ENCODE results near the gene SQSTM1. TPM values are rescaled to one million over a fixed set of nuclear protein-coding genes. Genes with fewer than 3 reads are reported as not detected.

The SQSTM1 gene
- total and polyA plus RNA-seq, 4 donors, result 152 to 404 (median 345) TPM

- Histone ChIP-seq H3K36me3 (ENCODE audit: control insufficient read depth in 1 of 2, insufficient read depth in 2 of 2, low read length in 1 of 2) (peaks cover 0 to 7% of the 10 kb centered on the region in 2 donors), H3K4me3 (ENCODE audit: low read length in 2 of 2) (no peak overlapping the region), H3K4me1 (ENCODE audit: control insufficient read depth in 1 of 2, insufficient read depth in 2 of 2, low read length in 2 of 2) (no peaks in the 10 kb centered on the region), H3K9me3 (ENCODE audit: control insufficient read depth, low read length) (no peaks in the 10 kb centered on the region), H3K27ac (ENCODE audit: low read depth in 1 of 2, low read length in 2 of 2) (no peak overlapping the region), H3K27me3 (ENCODE audit: control insufficient read depth in 1 of 2, insufficient read depth in 2 of 2, low read length in 1 of 2) (no peaks in the 10 kb centered on the region)
- intact Hi-C loops (cut with DNase I), result loop anchor here (5.0 to 10.0 kb wide), 3 partner anchors 35 to 123 kb away; no protein-coding TSS in a partner anchor
- DNase-seq (no peak), ATAC-seq (ENCODE audit: low FRiP score) (no peak)
- 95 to 96% methylated on average over 30 of the region's 30 CpGs for WGBS, 2 donors
Observed at GRCh38 chr5:179797741-179798140, 23.0 kb upstream of the SQSTM1 start.

DNA sequence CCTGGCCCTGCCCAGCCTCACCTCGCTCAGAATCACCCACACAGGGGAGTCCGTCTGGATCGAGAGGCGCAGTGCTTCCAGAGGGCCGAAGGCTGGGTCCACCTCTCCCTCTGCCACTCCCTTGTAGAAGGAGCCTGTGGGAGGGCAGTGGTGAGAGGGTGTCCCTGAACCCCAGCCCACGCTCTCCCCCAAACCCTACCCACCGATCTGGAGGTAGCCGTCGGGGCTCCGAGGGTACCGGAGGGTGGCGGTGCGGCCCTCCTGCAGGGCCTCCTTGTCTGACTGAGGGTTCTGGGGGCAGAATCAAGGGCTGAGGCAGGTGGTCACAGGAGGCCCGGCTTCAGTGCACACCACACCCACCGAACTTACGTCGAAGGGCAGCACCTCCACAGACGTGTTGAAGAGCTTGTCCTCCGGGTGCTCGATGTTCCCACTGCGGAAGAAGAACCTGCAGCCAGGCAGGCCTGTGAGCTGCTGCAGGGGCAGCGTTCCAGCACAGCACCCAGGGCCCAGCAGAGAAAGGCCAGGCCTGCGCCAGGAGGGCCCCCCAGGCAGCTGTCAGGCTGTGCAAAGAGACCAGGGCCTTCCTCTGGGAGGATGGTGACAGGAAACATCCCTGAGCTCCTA is 22.4 kb upstream of the SQSTM1 start:
- H3K9me3 ChIP-seq (ENCODE audit: control insufficient read depth, low read length), result no peaks in the 10 kb centered on the region
- H3K27ac ChIP-seq (ENCODE audit: low read depth in 1 of 2, low read length in 2 of 2), result no peak overlapping the region
- H3K36me3 ChIP-seq (ENCODE audit: control insufficient read depth in 1 of 2, insufficient read depth in 2 of 2, low read length in 1 of 2), result peaks cover 0 to 7% of the 10 kb centered on the region in 2 donors
- no peak for ATAC-seq (ENCODE audit: low FRiP score)
- 96% methylated on average over 23 of the region's 23 CpGs for WGBS, 2 donors
- no peaks in the 10 kb centered on the region for H3K4me1 ChIP-seq (ENCODE audit: control insufficient read depth in 1 of 2, insufficient read depth in 2 of 2, low read length in 2 of 2)
- no peak overlapping the region for H3K4me3 ChIP-seq (ENCODE audit: low read length in 2 of 2)
- peak in 1 of 2 donors; percentile 37 for DNase-seq
- H3K27me3 ChIP-seq (ENCODE audit: control insufficient read depth in 1 of 2, insufficient read depth in 2 of 2, low read length in 1 of 2), result no peaks in the 10 kb centered on the region
- intact Hi-C loops (cut with DNase I), result loop anchor here (5.0 to 10.0 kb wide), 3 partner anchors 36 to 123 kb away; no protein-coding TSS in a partner anchor

- Histone ChIP-seq H3K4me3 (ENCODE audit: low read length in 2 of 2) (no peak overlapping the region), H3K4me1 (ENCODE audit: control insufficient read depth in 1 of 2, insufficient read depth in 2 of 2, low read length in 2 of 2) (no peaks in the 10 kb centered on the region), H3K27ac (ENCODE audit: low read depth in 1 of 2, low read length in 2 of 2) (no peak overlapping the region), H3K36me3 (ENCODE audit: control insufficient read depth in 1 of 2, insufficient read depth in 2 of 2, low read length in 1 of 2) (peaks cover 0 to 7% of the 10 kb centered on the region in 2 donors), H3K9me3 (ENCODE audit: control insufficient read depth, low read length) (no peaks in the 10 kb centered on the region), H3K27me3 (ENCODE audit: control insufficient read depth in 1 of 2, insufficient read depth in 2 of 2, low read length in 1 of 2) (no peaks in the 10 kb centered on the region)
- ATAC-seq (ENCODE audit: low FRiP score) (no peak), DNase-seq (peak in 1 of 2 donors; percentile 45)
- intact Hi-C loops (cut with DNase I), result loop anchor here (5.0 to 10.0 kb wide), 3 partner anchors 37 to 124 kb away; no protein-coding TSS in a partner anchor
- 93 to 94% methylated on average over 36 of the region's 36 CpGs for WGBS, 2 donors
Observed at GRCh38 chr5:179798771-179799643, 21.7 kb upstream of the SQSTM1 start.

GRCh38 chr5:179799644-179799973 is 21.1 kb upstream of the SQSTM1 start:
- H3K4me3 ChIP-seq (ENCODE audit: low read length in 2 of 2), result no peak overlapping the region

GRCh38 chr5:179800071-179800695 is 20.5 kb upstream of the SQSTM1 start:
- ATAC-seq (ENCODE audit: low FRiP score) (no peak), DNase-seq (no peak)
- Histone ChIP-seq H3K4me3 (ENCODE audit: low read length in 2 of 2) (no peak overlapping the region), H3K36me3 (ENCODE audit: control insufficient read depth in 1 of 2, insufficient read depth in 2 of 2, low read length in 1 of 2) (peaks cover 0 to 7% of the 10 kb centered on the region in 2 donors), H3K4me1 (ENCODE audit: control insufficient read depth in 1 of 2, insufficient read depth in 2 of 2, low read length in 2 of 2) (peaks cover 0 to 2% of the 10 kb centered on the region in 2 donors), H3K9me3 (ENCODE audit: control insufficient read depth, low read length) (no peaks in the 10 kb centered on the region), H3K27ac (ENCODE audit: low read depth in 1 of 2, low read length in 2 of 2) (no peak overlapping the region), H3K27me3 (ENCODE audit: control insufficient read depth in 1 of 2, insufficient read depth in 2 of 2, low read length in 1 of 2) (no peaks in the 10 kb centered on the region)
- WGBS, 2 donors, result 91 to 93% methylated on average over 20 to 21 of the region's 21 CpGs
- intact Hi-C loops (cut with DNase I), result loop anchor here (5.0 to 10.0 kb wide), 2 partner anchors 55 to 107 kb away; partner anchors contain the start of genes MRNIP (in 1 of the 2) and TBC1D9B (in 1 of the 2)

More at GRCh38 chr5:179799644-179799973, 21.1 kb upstream of the SQSTM1 start:
- DNase-seq, result no peak
- H3K9me3 ChIP-seq (ENCODE audit: control insufficient read depth, low read length), result no peaks in the 10 kb centered on the region
- intact Hi-C loops (cut with DNase I), result loop anchor here (5.0 to 10.0 kb wide), 3 partner anchors 37 to 125 kb away; no protein-coding TSS in a partner anchor
- H3K27me3 ChIP-seq (ENCODE audit: control insufficient read depth in 1 of 2, insufficient read depth in 2 of 2, low read length in 1 of 2), result no peaks in the 10 kb centered on the region
- H3K4me1 ChIP-seq (ENCODE audit: control insufficient read depth in 1 of 2, insufficient read depth in 2 of 2, low read length in 2 of 2), result no peaks in the 10 kb centered on the region
- peaks cover 0 to 7% of the 10 kb centered on the region in 2 donors for H3K36me3 ChIP-seq (ENCODE audit: control insufficient read depth in 1 of 2, insufficient read depth in 2 of 2, low read length in 1 of 2)
- 90 to 93% methylated on average over 5 of the region's 5 CpGs for WGBS, 2 donors
- no peak overlapping the region for H3K27ac ChIP-seq (ENCODE audit: low read depth in 1 of 2, low read length in 2 of 2)
- ATAC-seq (ENCODE audit: low FRiP score), result no peak

GRCh38 chr5:179800696-179801201 is 20.0 kb upstream of the SQSTM1 start:
- Histone ChIP-seq H3K4me3 (ENCODE audit: low read length in 2 of 2) (no peak overlapping the region), H3K4me1 (ENCODE audit: control insufficient read depth in 1 of 2, insufficient read depth in 2 of 2, low read length in 2 of 2) (peaks cover 0 to 2% of the 10 kb centered on the region in 2 donors), H3K27ac (ENCODE audit: low read depth in 1 of 2, low read length in 2 of 2) (no peak overlapping the region), H3K9me3 (ENCODE audit: control insufficient read depth, low read length) (no peaks in the 10 kb centered on the region), H3K36me3 (ENCODE audit: control insufficient read depth in 1 of 2, insufficient read depth in 2 of 2, low read length in 1 of 2) (peaks cover 0 to 7% of the 10 kb centered on the region in 2 donors), H3K27me3 (ENCODE audit: control insufficient read depth in 1 of 2, insufficient read depth in 2 of 2, low read length in 1 of 2) (no peaks in the 10 kb centered on the region)
- DNase-seq, result no peak
- intact Hi-C loops (cut with DNase I), result loop anchor here (5.0 to 10.0 kb wide), 2 partner anchors 54 to 107 kb away; partner anchors contain the start of genes MRNIP (in 1 of the 2) and TBC1D9B (in 1 of the 2)
- ATAC-seq (ENCODE audit: low FRiP score), result no peak
- WGBS, 2 donors, result 80 to 83% methylated on average over 12 of the region's 12 CpGs

- 63 to 68% methylated on average over 66 to 67 of the region's 67 CpGs for WGBS, 2 donors
- DNase-seq, result peak; percentile 80 to 93
- H3K27ac ChIP-seq (ENCODE audit: low read depth in 1 of 2, low read length in 2 of 2), result no peak overlapping the region
- no peaks in the 10 kb centered on the region for H3K27me3 ChIP-seq (ENCODE audit: control insufficient read depth in 1 of 2, insufficient read depth in 2 of 2, low read length in 1 of 2)
- peaks cover 0 to 2% of the 10 kb centered on the region in 2 donors for H3K4me1 ChIP-seq (ENCODE audit: control insufficient read depth in 1 of 2, insufficient read depth in 2 of 2, low read length in 2 of 2)
- peaks cover 0 to 7% of the 10 kb centered on the region in 2 donors for H3K36me3 ChIP-seq (ENCODE audit: control insufficient read depth in 1 of 2, insufficient read depth in 2 of 2, low read length in 1 of 2)
- ATAC-seq (ENCODE audit: low FRiP score), result no peak
- H3K9me3 ChIP-seq (ENCODE audit: control insufficient read depth, low read length), result no peaks in the 10 kb centered on the region
- intact Hi-C loops (cut with DNase I), result loop anchor here (5.0 to 10.0 kb wide), 2 partner anchors 53 to 106 kb away; partner anchors contain the start of genes MRNIP (in 1 of the 2) and TBC1D9B (in 1 of the 2)
- H3K4me3 ChIP-seq (ENCODE audit: low read length in 2 of 2), result no peak overlapping the region
Observed at GRCh38 chr5:179801304-179802206, 19.1 kb upstream of the SQSTM1 start.

Measured in aorta (tissue), 5 donors.